B cell (primary cell): ENCODE measurements around the gene KRT75. TPM values are rescaled to one million over a fixed set of nuclear protein-coding genes. Genes with fewer than 3 reads are reported as not detected.

ENCODE experiments used
- ATAC-seq: fragments of 200-7000 bp; cut with Tn5 transposase; one replicate; pipeline ENCODE4 v1.10.0; 2021; ENCODE audit warnings: low read depth, mild to moderate bottlenecking, moderate number of reproducible peaks, moderate library complexity
- CTCF ChIA-PET: fragments of 350-600 bp; sonication (Branson Sonifier 250); formaldehyde crosslinking; loops from one replicate; lab custom pipeline; 2021; ENCODE audit warnings: antibody characterized with exemption, inconsistent platforms; lab: Charles Lee
- POLR2A ChIA-PET: fragments of 350-600 bp; sonication (Branson Sonifier 250); formaldehyde crosslinking; loops from one replicate; lab custom pipeline; 2021; ENCODE audit warnings: antibody characterized with exemption; lab: Charles Lee
- DNase-seq: peaks from one replicate; pipeline ENCODE4 v3.0.0; 2013
- H2AFZ ChIP-seq: 2 replicates; pipeline ENCODE4 v1.6.1; 2012; ENCODE audit warnings: mild to moderate bottlenecking, low read depth, low read length; ENCODE audit not compliant: insufficient read depth, poor library complexity, severe bottlenecking
- H3K27ac ChIP-seq, 2 donors: 1 replicate in 1 of 2; 2 replicates in 1 of 2; pipeline ENCODE4 v1.5.1; 2012 to 2013; ENCODE audit warnings: low read length in 2 of 2, mild to moderate bottlenecking in 2 of 2, moderate library complexity in 1 of 2
- H3K27me3 ChIP-seq, 4 experiments: fragments of 200-600 bp in 1 of 4; sonication (generic) in 1 of 4; replicated peaks in 1 of 4; 1 replicate in 2 of 4; 2 replicates in 2 of 4; pipeline versions ENCODE4 v1.6.1 to v1.7.0; 2013 to 2016; ENCODE audit warnings: low read length in 3 of 4, mild to moderate bottlenecking in 2 of 4, mixed read lengths in 1 of 4, moderate library complexity in 1 of 4; ENCODE audit not compliant: insufficient read depth in 4 of 4, control insufficient read depth in 3 of 4; ENCODE audit errors: control extremely low read depth in 1 of 4
- H3K36me3 ChIP-seq, 2 experiments: replicated peaks in 1 of 2; 1 replicate in 1 of 2; 2 replicates in 1 of 2; pipeline versions ENCODE4 v1.6.1 to v1.7.1; 2013; ENCODE audit warnings: low read length in 1 of 2; ENCODE audit not compliant: insufficient read depth in 2 of 2, control insufficient read depth in 1 of 2; ENCODE audit errors: control extremely low read depth in 1 of 2, extremely low read depth in 1 of 2
- H3K4me1 ChIP-seq, 2 donors: fragments of 200-600 bp in 1 of 2; sonication (generic) in 1 of 2; 1 replicate in 1 of 2; 2 replicates in 1 of 2; pipeline versions ENCODE4 v1.5.1 to v1.6.1; 2013 to 2017; ENCODE audit warnings: low read length in 2 of 2; ENCODE audit not compliant: control insufficient read depth in 2 of 2, insufficient read depth in 2 of 2
- H3K4me2 ChIP-seq: replicated peaks from 2 replicates; pipeline ENCODE3; 2012; ENCODE audit warnings: mild to moderate bottlenecking, low read depth, low read length; ENCODE audit not compliant: poor library complexity, severe bottlenecking
- H3K4me3 ChIP-seq, 5 experiments: fragments of 200-600 bp in 1 of 5; sonication (generic) in 1 of 5; 1 replicate in 3 of 5; 2 replicates in 2 of 5; pipeline versions ENCODE4 v1.5.1 to v1.7.0; 2011 to 2016; ENCODE audit warnings: low read length in 4 of 5, mild to moderate bottlenecking in 4 of 5, low read depth in 2 of 5, control low read depth in 1 of 5, moderate library complexity in 1 of 5; ENCODE audit not compliant: insufficient read depth in 1 of 5; ENCODE audit errors: control extremely low read depth in 1 of 5, extremely low read depth in 1 of 5
- H3K79me2 ChIP-seq: fragments of 200-600 bp; sonication (generic); one replicate; pipeline ENCODE4 v1.6.0; 2016; ENCODE audit warnings: low read length; ENCODE audit not compliant: control insufficient read depth, insufficient read depth
- H3K9ac ChIP-seq: fragments of 200-600 bp; sonication (generic); 2 replicates; pipeline ENCODE4 v1.6.1; 2017; ENCODE audit warnings: mild to moderate bottlenecking, low read length, moderate library complexity
- H3K9me3 ChIP-seq, 3 donors: one replicate each; pipeline versions ENCODE4 v1.6.1 to v1.7.1; 2013; ENCODE audit warnings: low read length in 2 of 3; ENCODE audit not compliant: control insufficient read depth in 2 of 3, insufficient read depth in 1 of 3; ENCODE audit errors: control extremely low read depth in 1 of 3
- H4K20me1 ChIP-seq: 2 replicates; pipeline ENCODE4 v1.6.0; 2012; ENCODE audit warnings: mild to moderate bottlenecking, low read length; ENCODE audit not compliant: insufficient read depth, control insufficient read depth, poor library complexity, severe bottlenecking
- H3K27ac Mint-ChIP-seq: one replicate; pipeline ENCODE4 v1.8.0; 2021; ENCODE audit warnings: mixed read lengths
- H3K27me3 Mint-ChIP-seq: one replicate; pipeline ENCODE4 v1.8.0; 2021; ENCODE audit warnings: mixed read lengths
- H3K4me1 Mint-ChIP-seq: one replicate; pipeline ENCODE4 v1.8.0; 2021; ENCODE audit warnings: mixed read lengths
- H3K4me3 Mint-ChIP-seq: one replicate; pipeline ENCODE4 v1.8.0; 2021; ENCODE audit warnings: mixed read lengths
- H3K9me3 Mint-ChIP-seq: one replicate; pipeline ENCODE4 v1.8.0; 2022; ENCODE audit warnings: mixed read lengths; ENCODE audit not compliant: insufficient read depth
- EZH2 ChIP-seq: IDR thresholded peaks from 2 replicates; pipeline ENCODE4 v1.6.1; 2012; ENCODE audit warnings: borderline replicate concordance, low read depth, mild to moderate bottlenecking, moderate library complexity, low read length; ENCODE audit not compliant: insufficient read depth, poor library complexity, severe bottlenecking
- WGBS: methylation state at CpG from one replicate; pipeline ENCODE4 v1.1.5; 2013; ENCODE audit warnings: missing lambda C conversion rate; ENCODE audit not compliant: insufficient coverage; 5-methylcytosine and 5-hydroxymethylcytosine counted together
- intact Hi-C: fragments of 100-400 bp; cut with micrococcal nuclease; formaldehyde crosslinking; loops from one replicate; pipeline ENCODE4 v1.10.0; 2022
- polyA plus RNA-seq: library from polyadenylated mRNA; depleted of rRNA; stranded (reverse); fragments of >200 nt; gene quantifications from 2 replicates; pipeline ENCODE4 v1.2.3, GENCODE V29; 2012
- total RNA-seq, 2 donors: library from RNA; stranded (reverse); fragments of 120-200 nt in 1 of 2; gene quantifications; 1 replicate in 1 of 2; 2 replicates in 1 of 2; pipeline versions ENCODE4 v1.2.3 to v1.2.4, GENCODE V29; 2013 to 2022
- TF ChIP-seq, protein P1 (sequence below): fragments of 200-600 bp; IDR thresholded peaks from one replicate; pipeline ENCODE4 v1.8.0; 2022; ENCODE audit warnings: antibody characterized with exemption, mild to moderate bottlenecking

Gene KRT75
- total and polyA plus RNA-seq, 2 donors (not counting 1 experiment from before 2014, with no cell fraction given): not detected

DNA sequence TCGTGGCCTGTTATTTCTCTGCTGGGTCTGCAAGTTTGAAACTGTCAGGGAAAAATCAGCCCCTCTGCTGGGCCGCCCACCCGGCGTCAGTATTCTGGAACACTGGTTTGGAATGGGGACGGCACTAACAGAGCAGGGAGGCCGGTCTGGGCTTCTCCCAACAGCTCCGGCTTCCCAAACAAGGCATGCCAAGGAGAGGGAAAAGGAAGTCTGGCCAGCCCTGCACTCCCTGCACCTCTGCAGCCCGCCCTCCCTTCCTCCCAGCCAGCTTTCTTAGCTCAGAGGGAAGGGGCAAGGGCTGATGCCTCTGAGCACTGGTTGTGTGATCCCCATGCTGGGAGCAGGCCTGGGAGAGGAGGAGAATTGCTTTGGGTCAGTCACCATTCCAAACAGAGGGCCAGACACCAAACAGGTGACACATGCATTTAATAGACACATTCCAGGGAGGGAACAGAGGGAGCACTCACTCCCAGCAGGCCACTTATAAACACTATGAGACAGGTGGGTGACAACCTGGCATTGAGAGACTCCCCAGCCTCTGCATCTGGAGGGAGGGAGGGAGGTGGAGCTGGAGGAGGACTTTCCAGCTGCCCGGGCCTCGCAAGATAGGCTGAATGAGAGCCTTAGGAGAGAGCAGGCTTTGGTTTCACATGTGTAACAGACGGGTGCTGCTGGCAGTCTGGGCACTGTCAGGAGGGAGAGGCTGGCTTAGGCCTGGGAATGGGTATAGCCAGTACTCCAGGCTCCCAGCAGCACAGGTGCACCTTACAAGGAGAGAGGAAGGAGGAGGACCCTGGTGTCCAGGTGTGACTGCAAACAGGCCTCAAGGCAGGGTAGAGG is 10.3 kb downstream of the KRT75 start:
- ChIA-PET POLR2A (no interaction called here), CTCF (no interaction called here)
- no peak for DNase-seq
- H3K4me3 ChIP-seq: no peak overlapping the region
- no peaks in the 10 kb centered on the region for H3K79me2 ChIP-seq
- H3K27me3 ChIP-seq: peaks cover 0 to 4% (median 0%) of the 10 kb centered on the region in 4 experiments
- no peaks in the 10 kb centered on the region for H3K4me1 ChIP-seq
- 86% methylated on average over 9 of the region's 11 CpGs for WGBS
- H3K9ac ChIP-seq: no peak overlapping the region
- no peaks in the 10 kb centered on the region for H4K20me1 ChIP-seq
- no peak for ATAC-seq
- Mint-ChIP-seq H3K9me3 (no peaks in the 10 kb centered on the region), H3K27ac (no peak overlapping the region), H3K27me3 (peaks cover 37% of the 10 kb centered on the region), H3K4me3 (no peak overlapping the region), H3K4me1 (no peaks in the 10 kb centered on the region)
- no peaks in the 10 kb centered on the region for H3K36me3 ChIP-seq
- H2AFZ ChIP-seq: no peak overlapping the region
- H3K9me3 ChIP-seq: no peaks in the 10 kb centered on the region
- TF ChIP-seq, protein P1, sequence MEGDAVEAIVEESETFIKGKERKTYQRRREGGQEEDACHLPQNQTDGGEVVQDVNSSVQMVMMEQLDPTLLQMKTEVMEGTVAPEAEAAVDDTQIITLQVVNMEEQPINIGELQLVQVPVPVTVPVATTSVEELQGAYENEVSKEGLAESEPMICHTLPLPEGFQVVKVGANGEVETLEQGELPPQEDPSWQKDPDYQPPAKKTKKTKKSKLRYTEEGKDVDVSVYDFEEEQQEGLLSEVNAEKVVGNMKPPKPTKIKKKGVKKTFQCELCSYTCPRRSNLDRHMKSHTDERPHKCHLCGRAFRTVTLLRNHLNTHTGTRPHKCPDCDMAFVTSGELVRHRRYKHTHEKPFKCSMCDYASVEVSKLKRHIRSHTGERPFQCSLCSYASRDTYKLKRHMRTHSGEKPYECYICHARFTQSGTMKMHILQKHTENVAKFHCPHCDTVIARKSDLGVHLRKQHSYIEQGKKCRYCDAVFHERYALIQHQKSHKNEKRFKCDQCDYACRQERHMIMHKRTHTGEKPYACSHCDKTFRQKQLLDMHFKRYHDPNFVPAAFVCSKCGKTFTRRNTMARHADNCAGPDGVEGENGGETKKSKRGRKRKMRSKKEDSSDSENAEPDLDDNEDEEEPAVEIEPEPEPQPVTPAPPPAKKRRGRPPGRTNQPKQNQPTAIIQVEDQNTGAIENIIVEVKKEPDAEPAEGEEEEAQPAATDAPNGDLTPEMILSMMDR: no peak
- intact Hi-C loops: no loop called here
- H3K4me2 ChIP-seq: no peak overlapping the region
- no peak overlapping the region for H3K27ac ChIP-seq

DNA sequence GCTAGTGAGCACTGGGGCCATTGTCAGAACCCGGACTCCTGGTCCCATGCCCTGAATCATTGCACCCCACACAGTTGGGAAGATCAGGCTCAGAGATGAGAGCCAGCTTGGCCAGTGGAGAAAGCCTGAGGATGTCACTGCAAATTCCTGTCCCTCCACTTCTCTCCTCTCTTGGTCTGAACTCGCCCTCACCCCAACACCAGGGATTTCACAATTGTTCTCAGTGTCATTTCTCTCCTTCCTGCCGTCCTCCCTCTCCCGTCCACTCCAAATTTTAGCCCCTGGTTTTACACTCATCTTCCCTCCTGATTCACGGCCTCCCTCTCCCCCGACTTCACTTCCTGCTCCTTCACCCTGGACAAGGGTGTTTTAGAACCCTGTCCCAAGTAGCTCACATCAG is 11.1 kb downstream of the KRT75 start:
- intact Hi-C loops: no loop called here
- TF ChIP-seq EZH2: no peak
- TF ChIP-seq, protein P1: no peak

More for the DNA sequence above, 11.1 kb downstream of the KRT75 start:
- Mint-ChIP-seq H3K4me3 (no peak overlapping the region), H3K27ac (no peak overlapping the region), H3K4me1 (no peaks in the 10 kb centered on the region), H3K27me3 (peaks cover 30% of the 10 kb centered on the region), H3K9me3 (no peaks in the 10 kb centered on the region)
- Histone ChIP-seq H3K79me2 (no peaks in the 10 kb centered on the region), H3K4me1 (no peaks in the 10 kb centered on the region), H3K4me2 (no peak overlapping the region), H3K4me3 (no peak overlapping the region), H2AFZ (no peak overlapping the region), H3K27me3 (peaks cover 0 to 4% (median 0%) of the 10 kb centered on the region in 4 experiments), H3K9ac (no peak overlapping the region), H3K27ac (no peak overlapping the region), H4K20me1 (no peaks in the 10 kb centered on the region), H3K9me3 (no peaks in the 10 kb centered on the region), H3K36me3 (no peaks in the 10 kb centered on the region)
- DNase-seq: no peak
- 75% methylated on average over 5 of the region's 6 CpGs for WGBS
- CTCF ChIA-PET: no interaction called here
- no peak for ATAC-seq
- POLR2A ChIA-PET: no interaction called here
